HG03280 (cell line): ENCODE results near the gene GTF2A1L.
"Not testable (repeated sequence)": the region's sequence is repeated elsewhere in the genome, so short reads cannot be mapped to it uniquely, and the experiment has no call there.

ENCODE experiments used
- ATAC-seq: cut with Tn5 transposase; IDR thresholded peaks from one replicate; pipeline ENCODE4 v1.9.1; 2021; ENCODE audit warnings: mild to moderate bottlenecking, moderate library complexity; ENCODE audit not compliant: unreplicated experiment

The GTF2A1L gene

GRCh38 chr2:48607307-48608014, 10.2 kb upstream of the GTF2A1L start:
- no peak for ATAC-seq

DNA sequence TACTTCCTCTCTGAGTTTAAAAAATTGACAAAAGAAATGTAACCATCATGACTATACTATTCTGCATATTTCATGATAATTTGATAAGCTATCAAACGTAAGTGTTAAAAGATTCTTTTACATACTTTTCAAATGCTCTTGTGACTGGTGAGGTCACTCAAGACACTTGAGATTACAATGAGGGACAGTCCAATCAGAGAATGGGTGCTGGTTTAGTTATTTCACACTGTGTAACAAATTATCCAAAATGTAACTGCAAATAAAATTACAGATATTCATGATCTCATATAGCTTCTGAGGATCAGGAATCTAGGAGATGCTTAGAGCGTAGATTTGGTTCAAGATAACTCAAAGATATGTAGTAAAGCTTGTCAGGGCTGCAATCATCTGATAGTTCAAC, 4.4 kb upstream of the GTF2A1L start:
- no peak for ATAC-seq

GRCh38 chr2:48614581-48614980, 3.1 kb upstream of the GTF2A1L start:
- not testable (repeated sequence) for ATAC-seq

DNA sequence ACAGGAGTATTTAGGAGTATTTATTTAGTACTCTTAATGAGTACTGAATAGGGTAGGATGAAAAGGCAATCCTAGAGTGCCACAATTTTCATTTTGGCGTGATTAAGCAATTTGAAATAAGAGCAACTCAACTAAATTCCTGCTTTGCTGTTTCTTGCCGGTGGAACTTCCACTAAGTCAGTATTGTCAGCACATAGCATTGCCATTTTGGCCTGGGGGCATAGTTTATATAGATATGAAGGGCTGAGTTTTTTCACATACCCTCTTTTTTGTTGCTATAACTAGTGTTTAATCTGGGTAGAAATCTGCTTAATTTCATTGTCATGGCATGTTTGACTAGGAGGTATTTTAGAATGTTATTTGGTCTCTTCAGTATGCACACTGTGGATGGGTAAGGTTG, 1.9 kb downstream of the GTF2A1L start:
- no peak for ATAC-seq

DNA sequence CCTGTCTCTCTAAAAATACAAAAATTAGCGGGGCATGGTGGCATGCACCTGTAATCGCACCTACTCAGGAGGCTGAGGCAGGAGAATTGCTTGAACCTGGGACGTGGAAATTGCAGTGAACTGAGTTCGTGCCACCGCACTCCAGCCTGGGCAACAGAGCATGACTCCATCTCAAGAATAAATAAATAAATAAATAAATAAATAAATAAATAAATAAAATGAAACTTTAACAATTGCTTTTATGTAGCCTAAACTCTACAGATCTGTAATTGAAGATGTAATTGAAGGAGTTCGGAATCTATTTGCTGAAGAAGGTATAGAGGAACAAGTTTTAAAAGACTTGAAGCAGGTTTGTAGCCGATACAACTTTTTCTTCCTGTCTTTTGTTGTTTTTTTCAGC, 2.9 kb downstream of the GTF2A1L start:
- no peak for ATAC-seq

DNA sequence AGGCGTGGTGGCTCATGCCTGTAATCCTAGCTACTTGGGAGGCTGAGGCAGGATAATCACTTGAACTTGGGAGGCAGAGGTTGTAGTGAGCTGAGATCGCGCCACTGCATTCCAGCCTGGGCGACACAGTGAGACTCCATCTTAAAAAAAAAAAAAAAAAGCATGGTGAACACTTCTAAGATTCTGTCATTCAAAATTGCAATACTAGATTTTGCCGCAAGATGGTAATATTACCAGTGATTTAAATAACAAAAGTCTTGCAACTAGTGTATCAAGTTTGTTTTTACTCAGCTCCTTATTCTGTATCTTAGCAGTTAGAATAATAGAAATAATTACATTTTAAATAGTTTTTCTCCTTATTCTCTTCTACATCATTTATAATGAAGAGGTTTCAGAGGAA, 5.0 kb downstream of the GTF2A1L start:
- not testable (repeated sequence) for ATAC-seq

DNA sequence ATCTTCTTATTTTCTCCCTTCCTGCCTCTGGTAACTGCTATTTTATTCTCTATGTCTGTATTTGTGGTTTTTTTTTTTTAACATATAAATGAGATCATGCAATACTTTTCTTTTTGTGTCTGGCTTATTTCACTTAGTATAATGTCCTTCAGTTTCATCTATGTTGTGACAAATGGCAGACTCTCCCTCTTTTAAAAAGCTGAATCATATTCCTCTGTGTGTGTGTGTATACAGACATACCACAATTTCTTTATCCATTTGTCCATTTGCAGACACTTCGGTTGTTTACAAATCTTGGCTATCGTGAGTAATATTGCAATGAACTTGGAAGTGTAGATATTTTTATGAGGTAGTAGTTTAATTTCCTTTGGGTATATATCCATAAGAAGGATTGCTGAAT, 7.0 kb downstream of the GTF2A1L start:
- ATAC-seq, result no peak

DNA sequence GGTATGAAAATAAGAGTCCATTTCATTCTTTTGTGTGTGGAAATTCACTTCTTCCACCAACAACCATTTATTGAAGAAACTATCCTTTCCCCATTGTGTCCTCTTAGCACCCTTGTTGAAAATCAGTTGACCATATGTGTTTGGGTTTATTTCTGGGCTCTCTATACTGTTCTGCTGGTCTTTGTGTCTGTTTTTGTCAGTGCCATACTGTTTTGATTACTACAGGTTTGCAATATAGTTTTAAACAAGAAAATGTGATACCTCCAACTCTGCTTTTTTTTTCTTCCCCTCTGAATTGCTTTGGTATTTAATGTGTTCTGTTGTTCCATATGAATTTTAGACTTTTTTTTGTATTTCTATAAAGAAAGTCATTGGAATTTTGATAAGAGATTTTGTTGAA, 8.4 kb downstream of the GTF2A1L start:
- ATAC-seq, result no peak

GRCh38 chr2:48633143-48633542, 15.5 kb downstream of the GTF2A1L start:
- ATAC-seq, result no peak

GRCh38 chr2:48635786-48636185, 18.1 kb downstream of the GTF2A1L start:
- no peak for ATAC-seq

GRCh38 chr2:48638261-48638660, 20.6 kb downstream of the GTF2A1L start:
- no peak for ATAC-seq

- ATAC-seq, result no peak
Observed at GRCh38 chr2:48651158-48651790, 33.6 kb downstream of the GTF2A1L start.

GRCh38 chr2:48668992-48669391, 51.3 kb downstream of the GTF2A1L start:
- ATAC-seq, result no peak

DNA sequence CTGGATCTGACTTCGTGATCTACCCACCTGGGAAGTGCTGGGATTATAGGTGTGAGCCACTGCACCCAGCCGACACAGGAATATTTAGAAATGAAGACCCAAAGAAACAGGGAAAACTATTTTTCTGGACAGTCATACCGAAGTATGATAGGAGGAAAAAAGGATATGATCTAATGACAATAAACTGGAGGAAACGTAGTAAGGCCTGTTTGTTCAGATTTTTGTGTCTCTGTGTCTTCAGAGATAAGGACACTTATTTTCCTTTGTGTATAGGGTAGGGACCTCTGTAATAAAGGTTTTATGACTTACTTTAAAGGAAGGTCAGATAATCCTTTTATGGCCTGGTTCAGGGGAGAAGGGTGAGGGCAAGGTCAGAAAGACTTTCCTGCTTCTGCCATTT, 55.9 kb downstream of the GTF2A1L start:
- no peak for ATAC-seq

DNA sequence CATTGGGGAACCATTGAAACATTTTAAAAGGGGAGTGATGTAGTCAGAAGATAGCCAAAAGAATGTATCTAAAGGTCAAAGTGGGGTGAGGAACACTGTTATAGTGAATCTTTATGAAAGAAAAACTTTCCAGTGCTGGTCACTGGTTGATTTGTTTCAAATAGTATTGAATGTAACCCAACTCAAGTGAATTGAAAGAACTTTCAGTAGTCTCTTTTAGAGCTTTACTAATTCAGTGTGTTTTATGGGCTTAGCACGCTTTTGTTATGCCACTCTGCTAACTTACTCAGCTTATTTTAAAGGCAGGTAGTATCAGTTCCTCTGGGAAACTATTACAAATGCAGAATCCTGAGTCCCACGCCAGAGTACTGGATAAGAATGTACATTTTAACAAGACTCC, 57.3 kb downstream of the GTF2A1L start:
- ATAC-seq, result no peak

GRCh38 chr2:48677450-48677849, 59.8 kb downstream of the GTF2A1L start:
- no peak for ATAC-seq

GRCh38 chr2:48685126-48685525, 67.5 kb downstream of the GTF2A1L start:
- ATAC-seq, result no peak

GRCh38 chr2:48691935-48692691, 74.5 kb downstream of the GTF2A1L start:
- no peak for ATAC-seq

GRCh38 chr2:48693066-48693465, 75.4 kb downstream of the GTF2A1L start:
- ATAC-seq, result no peak

GRCh38 chr2:48693645-48694044, 76.0 kb downstream of the GTF2A1L start:
- no peak for ATAC-seq

GRCh38 chr2:48694149-48694548, 76.5 kb downstream of the GTF2A1L start:
- ATAC-seq, result no peak

DNA sequence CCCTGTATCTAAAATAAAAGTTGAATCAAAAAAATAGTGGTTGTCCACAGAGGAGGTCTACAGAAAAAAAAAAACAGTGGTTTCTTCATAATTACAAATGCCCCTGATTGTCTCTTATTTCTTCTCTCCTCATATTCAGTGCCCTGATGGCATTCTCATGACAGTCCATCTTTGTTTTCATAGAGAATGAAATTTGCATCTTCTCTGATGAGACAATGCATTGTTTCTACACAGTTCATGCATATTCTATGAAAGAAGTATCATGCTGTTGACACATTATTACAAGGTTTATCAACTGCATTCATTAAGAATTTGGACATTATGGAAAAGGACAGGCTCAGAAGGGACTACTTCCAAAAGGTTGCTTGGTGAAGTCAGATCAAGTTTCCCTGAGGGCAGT, 78.3 kb downstream of the GTF2A1L start:
- no peak for ATAC-seq
